ENCODE results near the gene LUM.

The LUM gene

GRCh38 chr12:91074154-91074709 lies 37.1 kb downstream of the LUM start:
- DNase-seq (ENCODE audit: low read depth, low spot score), result no peak
- TF ChIP-seq ZNF274 (IDR thresholded peaks at IDR 0.05; ENCODE audit: low read depth, low read length) (no peak), YY1 (IDR thresholded peaks at IDR 0.05; ENCODE audit: insufficient read depth, insufficient read length) (no peak), SUZ12 (IDR thresholded peaks at IDR 0.05; ENCODE audit: extremely low read depth, insufficient read depth, insufficient read length) (no peak)
- no peaks in the 10 kb centered on the region for H3K27me3 ChIP-seq (ENCODE audit: insufficient read depth, insufficient read length)
- H3K9ac ChIP-seq (ENCODE audit: insufficient read length, low read depth), result no peak overlapping the region
- H3K4me3 ChIP-seq (ENCODE audit: insufficient read length, low read depth), result no peak overlapping the region
- H3K9me3 ChIP-seq (ENCODE audit: insufficient read depth, low read length), result no peaks in the 10 kb centered on the region
- no peaks in the 10 kb centered on the region for H3K4me1 ChIP-seq (ENCODE audit: insufficient read depth, insufficient read length)
- no peaks in the 10 kb centered on the region for H3K36me3 ChIP-seq (ENCODE audit: insufficient read depth, insufficient read length, low read length)

GRCh38 chr12:91073426-91073825 lies 37.9 kb downstream of the LUM start:
- no peak overlapping the region for H3K9ac ChIP-seq (ENCODE audit: insufficient read length, low read depth)
- DNase-seq (ENCODE audit: low read depth, low spot score), result no peak
- H3K27me3 ChIP-seq (ENCODE audit: insufficient read depth, insufficient read length), result no peaks in the 10 kb centered on the region
- H3K9me3 ChIP-seq (ENCODE audit: insufficient read depth, low read length), result no peaks in the 10 kb centered on the region
- TF ChIP-seq YY1 (IDR thresholded peaks at IDR 0.05; ENCODE audit: insufficient read depth, insufficient read length), result no peak
- TF ChIP-seq SUZ12 (IDR thresholded peaks at IDR 0.05; ENCODE audit: extremely low read depth, insufficient read depth, insufficient read length), result no peak
- no peak for TF ChIP-seq ZNF274 (IDR thresholded peaks at IDR 0.05; ENCODE audit: low read depth, low read length)
- H3K4me3 ChIP-seq (ENCODE audit: insufficient read length, low read depth), result no peak overlapping the region
- no peaks in the 10 kb centered on the region for H3K4me1 ChIP-seq (ENCODE audit: insufficient read depth, insufficient read length)
- no peaks in the 10 kb centered on the region for H3K36me3 ChIP-seq (ENCODE audit: insufficient read depth, insufficient read length, low read length)

- no peak for TF ChIP-seq YY1 (IDR thresholded peaks at IDR 0.05; ENCODE audit: insufficient read depth, insufficient read length)
- no peak for TF ChIP-seq SUZ12 (IDR thresholded peaks at IDR 0.05; ENCODE audit: extremely low read depth, insufficient read depth, insufficient read length)
- TF ChIP-seq ZNF274 (IDR thresholded peaks at IDR 0.05; ENCODE audit: low read depth, low read length), result no peak
- H3K9me3 ChIP-seq (ENCODE audit: insufficient read depth, low read length), result no peaks in the 10 kb centered on the region
- no peak overlapping the region for H3K9ac ChIP-seq (ENCODE audit: insufficient read length, low read depth)
- H3K27me3 ChIP-seq (ENCODE audit: insufficient read depth, insufficient read length), result no peaks in the 10 kb centered on the region
- no peak overlapping the region for H3K4me3 ChIP-seq (ENCODE audit: insufficient read length, low read depth)
- no peaks in the 10 kb centered on the region for H3K36me3 ChIP-seq (ENCODE audit: insufficient read depth, insufficient read length, low read length)
- no peaks in the 10 kb centered on the region for H3K4me1 ChIP-seq (ENCODE audit: insufficient read depth, insufficient read length)
- no peak for DNase-seq (ENCODE audit: low read depth, low spot score)
Observed at GRCh38 chr12:91072931-91073330, 38.4 kb downstream of the LUM start.

- Histone ChIP-seq H3K4me3 (ENCODE audit: insufficient read length, low read depth) (no peak overlapping the region), H3K9ac (ENCODE audit: insufficient read length, low read depth) (no peak overlapping the region), H3K9me3 (ENCODE audit: insufficient read depth, low read length) (no peaks in the 10 kb centered on the region), H3K27me3 (ENCODE audit: insufficient read depth, insufficient read length) (no peaks in the 10 kb centered on the region), H3K36me3 (ENCODE audit: insufficient read depth, insufficient read length, low read length) (no peaks in the 10 kb centered on the region), H3K4me1 (ENCODE audit: insufficient read depth, insufficient read length) (no peaks in the 10 kb centered on the region)
- DNase-seq (ENCODE audit: low read depth, low spot score), result no peak
- TF ChIP-seq ZNF274 (IDR thresholded peaks at IDR 0.05; ENCODE audit: low read depth, low read length) (no peak), YY1 (IDR thresholded peaks at IDR 0.05; ENCODE audit: insufficient read depth, insufficient read length) (no peak), SUZ12 (IDR thresholded peaks at IDR 0.05; ENCODE audit: extremely low read depth, insufficient read depth, insufficient read length) (no peak)
Observed at GRCh38 chr12:91070936-91071335, 40.4 kb downstream of the LUM start.

- no peaks in the 10 kb centered on the region for H3K27me3 ChIP-seq (ENCODE audit: insufficient read depth, insufficient read length)
- no peak overlapping the region for H3K4me3 ChIP-seq (ENCODE audit: insufficient read length, low read depth)
- H3K9me3 ChIP-seq (ENCODE audit: insufficient read depth, low read length), result no peaks in the 10 kb centered on the region
- TF ChIP-seq SUZ12 (IDR thresholded peaks at IDR 0.05; ENCODE audit: extremely low read depth, insufficient read depth, insufficient read length) (no peak), YY1 (IDR thresholded peaks at IDR 0.05; ENCODE audit: insufficient read depth, insufficient read length) (no peak), ZNF274 (IDR thresholded peaks at IDR 0.05; ENCODE audit: low read depth, low read length) (no peak)
- DNase-seq (ENCODE audit: low read depth, low spot score), result no peak
- no peaks in the 10 kb centered on the region for H3K36me3 ChIP-seq (ENCODE audit: insufficient read depth, insufficient read length, low read length)
- no peak overlapping the region for H3K9ac ChIP-seq (ENCODE audit: insufficient read length, low read depth)
- no peaks in the 10 kb centered on the region for H3K4me1 ChIP-seq (ENCODE audit: insufficient read depth, insufficient read length)
Observed at GRCh38 chr12:91065396-91065795, 45.9 kb downstream of the LUM start.

- Histone ChIP-seq H3K27me3 (ENCODE audit: insufficient read depth, insufficient read length) (no peaks in the 10 kb centered on the region), H3K4me1 (ENCODE audit: insufficient read depth, insufficient read length) (no peaks in the 10 kb centered on the region), H3K36me3 (ENCODE audit: insufficient read depth, insufficient read length, low read length) (no peaks in the 10 kb centered on the region), H3K9me3 (ENCODE audit: insufficient read depth, low read length) (no peaks in the 10 kb centered on the region), H3K4me3 (ENCODE audit: insufficient read length, low read depth) (no peak overlapping the region), H3K9ac (ENCODE audit: insufficient read length, low read depth) (no peak overlapping the region)
- DNase-seq (ENCODE audit: low read depth, low spot score), result no peak
- TF ChIP-seq YY1 (IDR thresholded peaks at IDR 0.05; ENCODE audit: insufficient read depth, insufficient read length) (no peak), SUZ12 (IDR thresholded peaks at IDR 0.05; ENCODE audit: extremely low read depth, insufficient read depth, insufficient read length) (no peak), ZNF274 (IDR thresholded peaks at IDR 0.05; ENCODE audit: low read depth, low read length) (no peak)
Observed at GRCh38 chr12:91064640-91065039, 46.7 kb downstream of the LUM start.

- Histone ChIP-seq H3K4me3 (ENCODE audit: insufficient read length, low read depth) (no peak overlapping the region), H3K4me1 (ENCODE audit: insufficient read depth, insufficient read length) (no peaks in the 10 kb centered on the region), H3K36me3 (ENCODE audit: insufficient read depth, insufficient read length, low read length) (no peaks in the 10 kb centered on the region), H3K27me3 (ENCODE audit: insufficient read depth, insufficient read length) (no peaks in the 10 kb centered on the region), H3K9me3 (ENCODE audit: insufficient read depth, low read length) (no peaks in the 10 kb centered on the region), H3K9ac (ENCODE audit: insufficient read length, low read depth) (no peak overlapping the region)
- no peak for TF ChIP-seq ZNF274 (IDR thresholded peaks at IDR 0.05; ENCODE audit: low read depth, low read length)
- no peak for TF ChIP-seq SUZ12 (IDR thresholded peaks at IDR 0.05; ENCODE audit: extremely low read depth, insufficient read depth, insufficient read length)
- TF ChIP-seq YY1 (IDR thresholded peaks at IDR 0.05; ENCODE audit: insufficient read depth, insufficient read length), result no peak
- DNase-seq (ENCODE audit: low read depth, low spot score), result no peak
Observed at GRCh38 chr12:91061091-91061490, 50.2 kb downstream of the LUM start.
